Stimulated activated memory B cell treated with anti-CD40 and anti-IgM and Interleukin-4, amounts not matched to agents 10 μg/mL and 1 μg/mL and 100 μg/mL, for 72 hours (primary cell): Measurements from ENCODE around the gene MESP1.

ENCODE experiments used
- ATAC-seq: fragments of 150-1000 bp; cut with Tn5 transposase; 2 replicates; pipeline ENCODE4 v1.10.0; 2021
- H3K27ac Mint-ChIP-seq: one replicate; pipeline ENCODE4 v1.8.0; 2022; ENCODE audit warnings: mild to moderate bottlenecking, mixed read lengths
- H3K27me3 Mint-ChIP-seq: one replicate; pipeline ENCODE4 v1.8.0; 2022; ENCODE audit warnings: mixed read lengths
- H3K36me3 Mint-ChIP-seq: one replicate; pipeline ENCODE4 v1.8.0; 2022; ENCODE audit warnings: mixed read lengths
- H3K4me1 Mint-ChIP-seq: one replicate; pipeline ENCODE4 v1.8.0; 2022; ENCODE audit warnings: mixed read lengths
- H3K4me3 Mint-ChIP-seq: one replicate; pipeline ENCODE4 v1.8.0; 2022; ENCODE audit warnings: mild to moderate bottlenecking, moderate library complexity, mixed read lengths
- H3K9me3 Mint-ChIP-seq: one replicate; pipeline ENCODE4 v1.8.0; 2022; ENCODE audit warnings: mixed read lengths

The MESP1 gene

DNA sequence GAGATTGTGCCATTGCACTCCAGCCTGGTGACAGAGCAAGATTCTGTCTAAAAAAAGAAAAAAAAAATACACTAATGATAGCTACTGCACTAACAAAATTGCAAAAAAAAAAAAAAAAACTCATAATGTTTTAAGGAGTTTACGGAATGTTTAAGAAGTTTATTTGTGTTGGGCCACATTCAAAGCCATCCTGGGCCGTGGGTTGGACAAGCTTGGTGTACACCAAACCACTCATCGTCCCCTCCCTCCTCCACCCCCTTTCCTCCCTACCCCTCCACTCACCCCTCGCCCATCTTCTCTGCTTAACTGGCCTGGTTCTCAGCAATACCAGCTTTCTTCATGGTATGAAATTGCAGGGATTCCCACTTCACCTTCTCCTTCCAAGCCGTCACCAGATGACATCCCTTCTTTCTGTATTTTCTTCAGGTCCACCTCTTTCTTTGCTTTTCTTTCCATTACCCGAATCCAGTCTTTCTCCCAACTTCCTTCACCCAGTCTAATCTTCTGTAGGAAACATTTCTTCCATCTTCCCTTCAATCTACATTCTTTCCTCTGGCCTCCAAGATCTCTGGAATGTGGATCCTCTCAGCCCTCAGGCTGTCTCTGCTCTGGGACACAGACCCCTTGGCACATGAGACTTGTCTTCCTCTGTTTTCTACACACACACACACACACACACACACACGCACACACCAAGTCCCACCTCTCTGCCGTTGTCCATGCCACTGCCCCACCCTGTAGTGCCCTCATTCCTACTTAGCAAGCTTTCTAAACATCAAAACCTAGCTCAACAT lies 3.5 kb upstream of the MESP1 start:
- Mint-ChIP-seq H3K4me3 (no peak overlapping the region), H3K36me3 (no peaks in the 10 kb centered on the region)

DNA sequence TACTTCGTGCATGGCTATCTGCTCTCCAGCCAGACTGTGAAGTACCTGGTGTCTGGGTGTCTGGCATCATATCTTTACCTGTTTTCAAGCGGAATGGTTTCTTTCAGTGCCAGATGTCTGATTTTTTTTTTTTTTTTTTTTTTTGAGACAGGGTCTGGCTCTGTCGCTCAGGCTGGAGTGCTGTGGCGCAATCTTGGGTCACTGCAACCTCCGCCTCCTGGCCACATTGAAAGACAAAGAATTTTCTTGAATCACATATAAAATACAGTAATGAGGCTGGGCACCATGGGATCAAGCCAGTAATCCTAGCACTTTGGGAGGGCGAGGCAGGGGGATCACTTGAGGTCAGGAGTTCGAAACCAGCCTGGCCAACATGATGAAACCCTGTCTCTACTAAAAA lies 2.8 kb upstream of the MESP1 start:
- no peak overlapping the region for H3K4me3 Mint-ChIP-seq
- H3K36me3 Mint-ChIP-seq: no peaks in the 10 kb centered on the region
- H3K27me3 Mint-ChIP-seq: peaks cover 15% of the 10 kb centered on the region
- no peak overlapping the region for H3K27ac Mint-ChIP-seq
- no peak for ATAC-seq
- no peaks in the 10 kb centered on the region for H3K9me3 Mint-ChIP-seq
- H3K4me1 Mint-ChIP-seq: peaks cover 8% of the 10 kb centered on the region

More for the DNA sequence above, 3.5 kb upstream of the MESP1 start:
- peaks cover 17% of the 10 kb centered on the region for H3K27me3 Mint-ChIP-seq
- H3K4me1 Mint-ChIP-seq: peaks cover 5% of the 10 kb centered on the region
- H3K27ac Mint-ChIP-seq: no peak overlapping the region
- no peak for ATAC-seq
- no peaks in the 10 kb centered on the region for H3K9me3 Mint-ChIP-seq

DNA sequence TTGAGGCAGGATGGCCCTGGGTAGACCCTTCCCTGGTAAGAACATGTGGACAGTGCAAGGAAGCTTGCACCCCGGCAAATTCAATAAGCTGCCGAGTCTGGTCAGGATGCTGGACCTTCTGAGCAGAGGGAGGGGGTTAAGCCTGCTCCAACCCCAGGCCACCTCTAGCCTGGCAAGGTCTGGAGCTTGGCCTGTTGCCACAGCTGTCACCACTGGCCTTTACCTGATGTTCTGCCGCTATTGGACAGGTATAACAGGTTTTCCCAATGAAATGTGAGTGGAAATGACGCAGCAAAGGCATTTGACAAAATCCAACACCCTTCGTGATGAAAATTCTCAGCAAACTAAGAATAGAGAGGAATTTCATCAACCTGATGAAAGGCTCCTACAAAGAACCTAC lies 699 bp upstream of the MESP1 start:
- Mint-ChIP-seq H3K9me3 (no peaks in the 10 kb centered on the region), H3K27me3 (peaks cover 15% of the 10 kb centered on the region), H3K27ac (no peak overlapping the region), H3K4me3 (peak overlapping the region; percentile 67), H3K4me1 (peaks cover 8% of the 10 kb centered on the region), H3K36me3 (no peaks in the 10 kb centered on the region)
- no peak for ATAC-seq

DNA sequence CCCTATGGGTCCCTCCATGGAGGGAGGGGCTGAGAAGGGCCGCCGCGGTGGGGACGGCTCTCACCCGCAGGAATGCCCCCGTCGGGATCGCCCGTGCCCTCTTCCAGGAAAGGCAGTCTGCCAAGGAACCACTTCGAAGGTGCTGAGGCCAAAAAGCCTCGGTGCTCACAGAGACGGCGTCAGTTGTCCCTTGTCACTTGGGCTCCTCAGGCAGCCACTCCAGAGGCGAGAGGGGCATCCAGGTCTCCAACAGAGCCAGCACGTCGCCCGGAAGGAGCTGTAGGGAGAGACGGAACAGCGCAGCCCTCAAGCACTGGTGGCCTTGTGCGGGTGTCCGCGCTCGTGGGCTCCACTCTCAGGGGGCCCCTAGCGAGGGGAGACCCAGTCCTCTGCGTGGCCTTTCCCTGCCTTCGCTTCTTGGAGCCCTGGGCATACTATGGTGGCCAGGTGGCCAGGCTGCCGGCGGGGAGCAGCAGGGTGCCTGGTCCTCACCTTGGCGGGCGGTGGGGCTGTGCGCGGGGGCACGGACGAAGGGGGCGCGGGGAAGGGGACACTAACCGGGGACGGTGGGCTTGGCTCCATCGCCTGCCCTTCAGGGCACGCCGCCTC lies 994 bp downstream of the MESP1 start:
- peak; percentile 21 for ATAC-seq
- Mint-ChIP-seq H3K4me3 (peak overlapping the region; percentile 75), H3K27ac (peak overlapping the region; percentile 49), H3K27me3 (no peaks in the 10 kb centered on the region), H3K36me3 (no peaks in the 10 kb centered on the region), H3K9me3 (no peaks in the 10 kb centered on the region), H3K4me1 (peaks cover 8% of the 10 kb centered on the region)

DNA sequence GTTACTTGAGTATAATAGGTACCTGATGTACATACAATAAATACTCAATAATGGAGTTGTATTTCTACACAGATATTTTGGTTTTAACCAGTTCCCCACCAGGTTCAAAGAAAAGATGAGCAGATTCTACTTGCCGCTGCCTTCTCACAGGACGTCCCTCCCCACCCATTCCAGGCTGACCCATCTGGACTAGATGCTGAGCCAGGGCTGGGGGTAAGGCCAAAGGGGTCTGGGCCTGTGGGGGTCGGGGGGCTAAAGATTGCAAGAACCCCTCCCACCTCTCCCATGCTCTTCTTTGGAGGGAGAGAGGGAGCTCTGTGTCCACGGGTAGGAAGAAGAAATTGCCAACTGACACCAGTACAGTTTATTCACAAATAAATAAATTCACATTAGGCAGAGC lies 1.5 kb downstream of the MESP1 start:
- no peak for ATAC-seq
- peak overlapping the region; percentile 49 for H3K27ac Mint-ChIP-seq

DNA sequence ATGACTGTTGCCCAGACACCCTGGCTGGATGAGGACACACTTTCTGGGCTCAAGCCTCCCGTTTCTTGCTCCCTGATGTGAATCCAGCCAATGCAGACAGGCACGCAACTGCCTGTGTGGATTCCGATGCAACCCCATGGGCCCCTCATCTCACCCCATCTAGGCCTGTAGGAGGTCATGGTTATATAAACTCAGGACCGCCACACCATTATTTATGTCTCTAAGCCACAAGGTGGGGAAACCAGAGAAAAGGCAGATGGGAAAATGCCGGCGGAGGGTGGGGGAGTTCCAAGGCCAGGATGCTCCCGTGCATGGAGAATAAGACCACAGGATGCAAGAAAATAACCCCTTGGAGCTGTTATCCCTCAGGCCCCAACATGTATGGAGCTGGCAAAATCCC lies 2.0 kb downstream of the MESP1 start:
- Mint-ChIP-seq H3K4me3 (no peak overlapping the region), H3K4me1 (peaks cover 8% of the 10 kb centered on the region), H3K27ac (no peak overlapping the region), H3K27me3 (no peaks in the 10 kb centered on the region), H3K36me3 (no peaks in the 10 kb centered on the region), H3K9me3 (no peaks in the 10 kb centered on the region)
- no peak for ATAC-seq

More for the DNA sequence above, 1.5 kb downstream of the MESP1 start:
- H3K36me3 Mint-ChIP-seq: no peaks in the 10 kb centered on the region
- peaks cover 8% of the 10 kb centered on the region for H3K4me1 Mint-ChIP-seq
- no peaks in the 10 kb centered on the region for H3K9me3 Mint-ChIP-seq
- peak overlapping the region; percentile 75 for H3K4me3 Mint-ChIP-seq
- H3K27me3 Mint-ChIP-seq: no peaks in the 10 kb centered on the region

DNA sequence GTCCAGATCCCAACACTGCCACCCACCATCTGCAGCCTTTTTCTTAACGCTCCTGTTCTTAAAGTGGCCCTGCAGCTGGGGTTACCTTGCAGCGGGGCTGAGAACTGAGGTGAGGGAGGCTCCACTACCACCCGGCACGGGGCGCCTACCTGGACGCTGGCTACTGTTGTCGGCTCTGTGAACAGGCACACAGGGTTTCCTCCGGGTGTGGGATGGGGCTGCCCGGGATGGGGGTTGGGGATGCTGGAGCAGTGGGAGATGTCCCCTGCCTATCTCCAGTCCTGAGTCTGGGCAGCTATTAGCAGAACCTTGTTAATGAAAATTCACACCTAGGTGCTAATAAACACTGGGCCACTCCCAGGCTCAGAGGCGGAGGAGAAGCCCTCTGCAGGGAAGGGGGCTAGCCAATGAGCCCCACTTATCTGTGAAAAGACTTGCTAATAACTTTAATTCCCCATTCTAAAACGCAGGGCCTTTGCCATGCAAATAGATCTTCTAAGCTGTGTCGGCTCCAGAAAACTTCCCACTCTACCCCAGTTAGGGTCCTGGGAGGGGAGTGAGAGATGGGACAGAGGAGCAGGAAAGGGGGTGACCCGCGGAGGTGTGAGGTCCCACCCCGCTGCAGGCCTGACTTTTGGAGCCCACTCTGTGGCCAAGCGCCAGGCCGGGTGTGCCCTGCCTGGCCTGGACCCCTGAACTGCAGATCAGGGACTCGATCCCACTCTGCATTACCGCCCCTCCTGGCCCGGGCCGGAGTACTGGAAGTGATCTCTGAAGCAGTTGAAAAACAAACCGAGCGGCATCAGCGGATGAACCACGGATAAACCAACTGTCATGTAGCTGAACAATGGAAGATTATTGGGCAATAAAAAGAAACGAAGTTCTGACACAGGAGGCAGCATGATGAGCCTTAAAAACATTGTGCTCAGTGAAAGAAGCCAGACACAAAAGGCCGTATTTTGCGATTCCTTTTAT lies 3.1 kb downstream of the MESP1 start:
- Mint-ChIP-seq H3K4me1 (peaks cover 8% of the 10 kb centered on the region), H3K9me3 (no peaks in the 10 kb centered on the region), H3K36me3 (no peaks in the 10 kb centered on the region), H3K4me3 (no peak overlapping the region), H3K27me3 (no peaks in the 10 kb centered on the region), H3K27ac (no peak overlapping the region)
- no peak for ATAC-seq

DNA sequence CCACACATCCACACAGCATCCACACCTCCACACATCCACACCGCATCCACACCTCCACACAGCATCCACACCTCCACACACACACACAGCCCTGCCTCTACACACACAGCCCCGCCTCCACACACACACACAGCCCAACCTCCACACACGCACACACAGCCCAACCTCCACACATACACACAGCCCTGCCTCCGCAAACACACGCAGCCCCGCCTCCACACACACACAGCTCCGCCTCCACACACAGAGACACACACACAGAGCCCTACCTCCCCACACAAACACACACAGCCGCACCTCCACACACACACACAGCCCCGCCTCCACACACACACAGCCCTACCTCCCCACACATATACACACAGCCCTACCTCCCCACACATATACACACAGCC lies 4.7 kb downstream of the MESP1 start:
- Mint-ChIP-seq H3K4me3 (no peak overlapping the region), H3K9me3 (no peaks in the 10 kb centered on the region), H3K27me3 (no peaks in the 10 kb centered on the region), H3K4me1 (peaks cover 8% of the 10 kb centered on the region), H3K27ac (no peak overlapping the region), H3K36me3 (no peaks in the 10 kb centered on the region)
- ATAC-seq: no peak

DNA sequence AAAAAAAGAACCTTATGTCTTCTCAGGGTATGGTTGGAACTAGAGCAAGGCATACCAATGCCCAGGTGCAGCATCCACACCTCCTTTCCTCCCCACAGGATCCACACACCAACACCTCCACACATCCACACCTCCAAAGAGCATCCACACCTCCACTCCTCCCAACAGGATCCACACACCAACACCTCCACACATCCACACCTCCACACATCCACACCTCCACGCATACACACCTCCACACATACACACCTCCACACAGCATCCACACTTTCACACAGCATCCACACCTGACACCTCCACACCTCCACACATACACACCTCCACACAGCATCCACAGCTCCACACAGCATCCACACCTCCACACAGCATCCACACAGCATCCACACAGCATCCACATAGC lies 5.3 kb downstream of the MESP1 start:
- Mint-ChIP-seq H3K36me3 (no peaks in the 10 kb centered on the region), H3K4me3 (no peak overlapping the region), H3K27me3 (no peaks in the 10 kb centered on the region), H3K4me1 (peaks cover 8% of the 10 kb centered on the region), H3K27ac (no peak overlapping the region), H3K9me3 (no peaks in the 10 kb centered on the region)
- no peak for ATAC-seq

DNA sequence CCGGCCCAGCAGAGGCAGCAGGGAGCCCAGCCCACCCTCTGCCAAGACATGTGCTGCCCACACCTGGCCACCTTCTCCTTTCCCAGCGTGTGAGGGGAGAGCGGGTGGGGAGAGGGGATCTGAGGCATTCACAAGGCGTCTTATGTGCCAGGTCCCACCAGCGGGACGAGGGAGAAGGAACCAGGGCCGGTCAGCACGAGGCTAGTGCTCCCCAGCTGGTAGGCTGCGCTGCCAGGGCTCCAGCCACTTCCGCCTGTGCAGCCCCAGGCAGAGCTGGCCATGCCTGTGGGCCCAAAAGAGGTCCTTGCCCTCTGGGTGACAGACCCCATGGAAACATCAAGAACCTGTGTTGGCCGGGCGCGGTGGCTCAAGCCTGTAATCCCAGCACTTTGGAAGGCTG lies 5.9 kb downstream of the MESP1 start:
- H3K9me3 Mint-ChIP-seq: no peaks in the 10 kb centered on the region
- no peaks in the 10 kb centered on the region for H3K27me3 Mint-ChIP-seq
- H3K27ac Mint-ChIP-seq: no peak overlapping the region
- H3K36me3 Mint-ChIP-seq: no peaks in the 10 kb centered on the region
- no peak overlapping the region for H3K4me3 Mint-ChIP-seq
- ATAC-seq: no peak
- H3K4me1 Mint-ChIP-seq: peaks cover 9% of the 10 kb centered on the region

DNA sequence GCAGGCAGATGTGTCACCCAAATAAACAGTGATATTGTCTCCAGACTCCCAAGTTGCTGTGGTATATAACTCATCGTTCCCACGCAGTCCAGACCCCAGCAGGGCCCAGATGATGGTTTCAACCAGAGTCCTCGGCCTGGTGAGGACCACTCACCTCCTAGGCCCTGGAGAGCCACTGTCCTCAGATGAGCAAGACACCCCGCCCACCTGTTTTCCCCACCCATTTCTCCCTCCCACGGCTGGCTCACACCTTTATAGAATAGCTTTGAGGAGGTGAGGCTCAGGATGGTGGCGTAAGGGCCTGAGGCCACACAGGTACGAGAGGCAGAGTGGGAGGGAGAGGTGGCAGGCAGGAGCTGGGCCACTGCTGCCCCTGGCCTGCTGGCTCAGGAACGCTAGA lies 7.5 kb downstream of the MESP1 start:
- no peaks in the 10 kb centered on the region for H3K36me3 Mint-ChIP-seq
- peaks cover 4% of the 10 kb centered on the region for H3K4me1 Mint-ChIP-seq
- H3K9me3 Mint-ChIP-seq: no peaks in the 10 kb centered on the region
- ATAC-seq: no peak
- H3K27me3 Mint-ChIP-seq: no peaks in the 10 kb centered on the region
- no peak overlapping the region for H3K4me3 Mint-ChIP-seq
- H3K27ac Mint-ChIP-seq: no peak overlapping the region

DNA sequence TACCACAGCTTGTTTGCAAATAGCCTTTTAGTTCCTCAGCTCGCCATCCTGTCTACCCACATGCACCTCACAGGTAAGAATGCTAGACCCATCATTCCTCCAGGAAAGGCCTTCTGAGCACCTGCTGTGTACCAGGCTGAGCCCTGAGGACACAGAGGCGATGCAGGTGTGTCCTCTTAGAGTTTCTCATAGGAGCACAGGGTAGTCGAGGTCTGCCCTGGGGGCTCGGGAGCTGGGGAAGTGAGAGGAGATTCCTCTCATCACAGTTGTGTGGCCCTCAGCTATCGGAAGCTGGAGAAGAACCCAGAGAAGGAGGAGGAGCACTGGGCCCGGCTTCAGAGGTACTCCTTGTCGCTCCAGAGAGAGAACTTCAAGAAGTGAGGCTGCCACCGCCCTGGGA lies 8.0 kb downstream of the MESP1 start:
- H3K27ac Mint-ChIP-seq: no peak overlapping the region
- peaks cover 1% of the 10 kb centered on the region for H3K27me3 Mint-ChIP-seq
- no peaks in the 10 kb centered on the region for H3K9me3 Mint-ChIP-seq
- no peak for ATAC-seq
- H3K36me3 Mint-ChIP-seq: no peaks in the 10 kb centered on the region
- H3K4me1 Mint-ChIP-seq: peaks cover 4% of the 10 kb centered on the region
- H3K4me3 Mint-ChIP-seq: no peak overlapping the region

DNA sequence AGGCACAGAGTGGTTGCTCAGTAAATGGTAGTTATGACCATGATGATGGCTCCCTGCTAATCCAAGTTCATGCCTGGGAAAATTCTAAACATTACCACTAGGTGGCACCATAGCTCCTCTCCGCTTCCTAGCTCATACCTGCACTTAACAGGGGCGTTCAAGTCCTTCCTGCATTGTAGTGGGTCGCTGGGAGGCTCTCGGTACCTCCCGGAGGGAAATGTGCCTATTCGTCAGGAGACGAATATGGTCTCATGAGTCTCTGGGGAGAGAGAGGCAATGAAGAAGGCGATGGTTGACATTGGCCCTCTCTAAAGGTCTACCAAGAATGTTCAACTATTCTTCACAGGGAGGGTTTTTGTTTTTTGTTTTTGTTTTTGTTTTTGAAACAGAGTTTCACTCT lies 10.9 kb downstream of the MESP1 start:
- no peak overlapping the region for H3K27ac Mint-ChIP-seq
- peaks cover 29% of the 10 kb centered on the region for H3K27me3 Mint-ChIP-seq
- H3K36me3 Mint-ChIP-seq: no peaks in the 10 kb centered on the region
- ATAC-seq: peak; percentile 76
- no peaks in the 10 kb centered on the region for H3K9me3 Mint-ChIP-seq
- peaks cover 4% of the 10 kb centered on the region for H3K4me1 Mint-ChIP-seq
- H3K4me3 Mint-ChIP-seq: peak overlapping the region; percentile 35

DNA sequence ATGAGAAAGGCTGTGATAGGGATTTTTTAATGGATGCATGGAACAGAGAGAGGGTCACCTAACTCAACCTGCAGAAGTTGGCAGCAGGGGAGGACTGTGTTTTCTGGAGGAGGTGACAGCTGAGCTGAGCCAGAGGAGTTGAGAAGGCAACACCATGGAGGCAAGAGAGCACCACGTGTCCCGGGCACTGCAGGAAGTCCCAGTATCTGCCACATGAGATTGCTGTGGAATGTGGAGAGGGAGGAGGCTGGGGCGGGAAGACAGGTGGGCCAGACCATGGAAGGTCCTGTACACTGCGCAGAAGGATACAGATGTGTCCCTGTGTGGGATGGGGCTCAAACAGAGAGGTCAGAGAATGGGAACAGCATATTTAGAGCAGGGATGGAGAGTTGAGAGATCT lies 15.3 kb downstream of the MESP1 start:
- Mint-ChIP-seq H3K36me3 (no peaks in the 10 kb centered on the region), H3K4me1 (peaks cover 4% of the 10 kb centered on the region), H3K4me3 (no peak overlapping the region), H3K27me3 (peaks cover 46% of the 10 kb centered on the region), H3K27ac (no peak overlapping the region), H3K9me3 (no peaks in the 10 kb centered on the region)
- no peak for ATAC-seq

DNA sequence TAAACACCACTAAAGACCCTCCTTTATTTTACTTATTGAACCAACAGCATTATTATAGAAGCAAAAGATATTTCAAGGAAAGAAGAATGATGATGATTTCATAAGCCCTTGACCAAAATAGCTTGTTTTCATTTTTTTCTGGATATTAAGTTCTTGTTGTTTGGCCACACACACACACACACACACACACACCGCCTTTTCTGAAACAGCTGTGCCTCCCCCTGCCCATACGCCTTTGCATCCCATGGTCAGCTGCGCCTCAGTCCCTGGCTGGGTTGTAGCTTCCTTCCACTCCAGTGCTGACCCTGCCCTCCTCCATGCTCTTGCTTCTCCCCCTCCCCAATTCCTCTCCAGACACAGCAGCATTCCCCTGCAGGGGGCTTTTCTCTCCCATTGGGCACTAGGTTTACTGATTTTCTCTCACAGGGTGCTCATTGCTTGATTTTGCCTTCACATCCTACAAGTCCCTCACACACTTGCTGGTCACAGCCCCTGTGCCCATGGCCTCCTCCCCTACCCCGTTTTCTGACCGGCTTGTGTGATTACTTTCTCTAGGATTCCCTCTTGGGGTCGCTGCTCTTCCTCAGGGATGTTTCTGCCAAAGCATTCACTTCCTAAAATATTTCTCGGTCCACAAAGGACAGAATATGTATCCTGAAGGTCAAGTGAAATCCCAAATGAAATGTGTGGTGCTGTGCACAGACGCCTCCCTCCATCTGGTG lies 18.4 kb downstream of the MESP1 start:
- Mint-ChIP-seq H3K36me3 (no peaks in the 10 kb centered on the region), H3K27me3 (peaks cover 41% of the 10 kb centered on the region), H3K9me3 (no peaks in the 10 kb centered on the region), H3K27ac (no peak overlapping the region), H3K4me3 (no peak overlapping the region), H3K4me1 (no peaks in the 10 kb centered on the region)
- no peak for ATAC-seq
